ELR (cell line): ENCODE data around the gene TMC1.
A peak's percentile ranks its signal among the peaks of the same experiment; 100 is the strongest.

ENCODE experiments used
- DNase-seq: peaks from one replicate; pipeline ENCODE4 v3.0.0-alpha.2; 2015; ENCODE audit warnings: low read depth

TMC1 gene

GRCh38 chr9:72614067-72614466, 92.7 kb downstream of the TMC1 start:
- DNase-seq: no peak

- DNase-seq: peak; percentile 53
Observed at GRCh38 chr9:72615931-72616330, 94.5 kb downstream of the TMC1 start.

GRCh38 chr9:72618811-72619210, 97.4 kb downstream of the TMC1 start:
- no peak for DNase-seq

- DNase-seq: no peak
Observed at GRCh38 chr9:72622186-72622585, 100.8 kb downstream of the TMC1 start.

GRCh38 chr9:72623156-72623555, 101.7 kb downstream of the TMC1 start:
- DNase-seq: no peak

GRCh38 chr9:72627147-72627546, 105.7 kb downstream of the TMC1 start:
- DNase-seq: no peak

- no peak for DNase-seq
Observed at GRCh38 chr9:72627956-72628540, 106.6 kb downstream of the TMC1 start.

GRCh38 chr9:72633966-72634365, 112.6 kb downstream of the TMC1 start:
- peak; percentile 61 for DNase-seq

- DNase-seq: no peak
Observed at GRCh38 chr9:72635197-72635596, 113.8 kb downstream of the TMC1 start.

- DNase-seq: no peak
Observed at GRCh38 chr9:72636621-72637020, 115.2 kb downstream of the TMC1 start.

- DNase-seq: no peak
Observed at GRCh38 chr9:72643651-72644050, 122.2 kb downstream of the TMC1 start.

GRCh38 chr9:72646061-72646460, 124.7 kb downstream of the TMC1 start:
- no peak for DNase-seq

GRCh38 chr9:72648324-72649126, 127.1 kb downstream of the TMC1 start:
- DNase-seq: no peak

- no peak for DNase-seq
Observed at GRCh38 chr9:72649127-72649442, 127.7 kb downstream of the TMC1 start.

- peak; percentile 16 for DNase-seq
Observed at GRCh38 chr9:72650206-72650605, 128.8 kb downstream of the TMC1 start.

- no peak for DNase-seq
Observed at GRCh38 chr9:72656021-72656420, 134.6 kb downstream of the TMC1 start.

GRCh38 chr9:72657023-72657422, 135.6 kb downstream of the TMC1 start:
- DNase-seq: no peak

- DNase-seq: no peak
Observed at GRCh38 chr9:72658703-72659102, 137.3 kb downstream of the TMC1 start.

- DNase-seq: peak; percentile 40
Observed at GRCh38 chr9:72661401-72662135, 140.2 kb downstream of the TMC1 start.

- DNase-seq: peak; percentile 39
Observed at GRCh38 chr9:72665421-72665820, 144.0 kb downstream of the TMC1 start.

- no peak for DNase-seq
Observed at GRCh38 chr9:72667181-72667580, 145.8 kb downstream of the TMC1 start.

- no peak for DNase-seq
Observed at GRCh38 chr9:72674961-72675360, 153.6 kb downstream of the TMC1 start.

- no peak for DNase-seq
Observed at GRCh38 chr9:72675586-72675985, 154.2 kb downstream of the TMC1 start.
